NB4 (cell line): Measurements from ENCODE around the gene TEX30.

Experiments used
- DNase-seq: peaks from one replicate; pipeline ENCODE4 v3.0.0; 2010; ENCODE audit warnings: low read depth
- H3K4me3 ChIP-seq: one replicate; pipeline ENCODE4 v1.5.1; 2011; ENCODE audit warnings: mild to moderate bottlenecking, low read depth, low read length, moderate library complexity
- CTCF ChIP-seq: IDR thresholded peaks from one replicate; pipeline ENCODE4 v1.5.1; 2012; ENCODE audit warnings: low read depth, low read length
- MAX ChIP-seq: IDR thresholded peaks from 2 replicates; pipeline ENCODE4 v1.6.1; 2011; ENCODE audit warnings: low read depth, low read length
- MYC ChIP-seq: IDR thresholded peaks from 2 replicates; pipeline ENCODE4 v1.6.1; 2011; ENCODE audit warnings: low read depth, low read length
- POLR2A ChIP-seq: IDR thresholded peaks from 2 replicates; pipeline ENCODE4 v1.6.1; 2011; ENCODE audit warnings: mild to moderate bottlenecking; ENCODE audit not compliant: insufficient read length; ENCODE audit errors: extremely low read depth

TEX30 gene

GRCh38 chr13:102773441-102774213 lies at the start of gene TEX30:
TEX30 (minus strand) TSS chr13:102773786; CDS start chr13:102770026, 3,760 bp downstream.
- DNase-seq = peak; percentile 93
- peak within 1 kb of the TSS; percentile 85 for H3K4me3 ChIP-seq
- TF ChIP-seq MYC (peak; percentile 98), POLR2A (peak; percentile 100), MAX (peak; percentile 94), CTCF (no peak)

- TF ChIP-seq POLR2A (no peak), MYC (no peak), MAX (no peak), CTCF (no peak)
- no peak overlapping the region for H3K4me3 ChIP-seq
- DNase-seq = no peak
Measured at GRCh38 chr13:102817907-102818306, 44.3 kb upstream of the TEX30 start.

DNA sequence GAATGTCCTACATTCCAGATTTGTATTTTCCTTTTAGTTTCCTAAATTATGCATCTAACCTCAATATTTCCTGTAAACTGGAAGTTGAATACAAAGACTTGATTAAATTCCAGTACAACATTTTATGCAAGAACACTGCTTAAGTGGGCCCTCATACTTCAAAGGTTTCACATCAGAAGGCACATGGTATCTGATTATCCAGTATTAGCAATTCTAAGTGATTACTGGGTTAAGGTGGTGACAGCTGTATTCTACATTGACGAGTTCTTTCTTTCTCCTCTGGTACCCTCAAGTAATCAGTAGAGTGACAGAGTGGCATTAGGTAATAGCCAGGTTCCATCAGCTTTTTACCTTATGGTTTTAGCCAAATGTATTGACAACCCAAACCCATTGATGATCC lies 43.7 kb upstream of the TEX30 start:
- H3K4me3 ChIP-seq = no peak overlapping the region
- no peak for TF ChIP-seq CTCF
- no peak for TF ChIP-seq POLR2A
- TF ChIP-seq MAX = no peak
- TF ChIP-seq MYC = no peak

DNA sequence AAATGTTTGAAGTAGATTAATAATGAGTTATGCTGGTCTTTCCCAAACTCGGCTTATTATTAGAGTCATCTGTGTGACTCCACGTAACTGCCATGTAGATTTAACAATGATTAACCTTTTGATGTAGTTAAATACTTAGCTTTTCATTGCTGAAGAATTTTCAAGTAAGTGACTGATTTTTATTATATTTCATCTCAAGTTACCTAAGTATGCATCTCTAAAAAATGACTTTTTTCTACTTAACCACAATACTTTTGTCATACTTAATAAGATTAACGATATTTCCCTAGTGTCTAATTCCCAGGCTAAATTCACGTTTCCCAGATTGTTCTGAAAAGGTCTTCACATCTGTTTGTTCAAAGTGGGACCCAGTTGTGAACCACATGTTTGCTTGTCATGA lies 43.1 kb upstream of the TEX30 start:
- H3K4me3 ChIP-seq = no peak overlapping the region
- TF ChIP-seq MYC (no peak), CTCF (no peak), POLR2A (no peak), MAX (no peak)
- DNase-seq = no peak

More for the DNA sequence above, 43.7 kb upstream of the TEX30 start:
- DNase-seq = no peak

DNA sequence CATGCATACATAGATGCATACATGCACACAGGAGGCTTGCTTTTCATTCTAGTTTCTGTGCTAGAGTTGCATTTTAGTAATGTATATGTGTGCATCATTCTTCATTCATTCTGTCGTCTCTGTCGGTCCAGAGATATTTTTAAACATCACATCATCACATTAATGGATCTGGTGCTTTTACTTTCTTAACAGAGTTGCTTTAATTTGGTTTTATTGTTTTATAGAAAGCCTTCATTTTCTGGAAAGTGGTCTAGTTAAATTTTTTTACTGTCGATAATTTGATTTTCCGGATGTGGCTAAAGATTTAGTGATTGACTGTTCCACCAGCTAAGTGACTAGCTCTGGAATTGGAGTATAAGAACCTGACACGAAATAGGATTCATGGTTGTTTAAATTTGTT lies 42.2 kb upstream of the TEX30 start:
- no peak for DNase-seq
- TF ChIP-seq MAX (no peak), POLR2A (no peak), CTCF (no peak), MYC (no peak)
- H3K4me3 ChIP-seq = no peak overlapping the region
